ENCODE measurements around the gene IFI27L2. TPM values are rescaled to one million over a fixed set of nuclear protein-coding genes. Genes with fewer than 3 reads are reported as not detected.

The IFI27L2 gene
- total RNA-seq, 4 donors from 2014 or later: 26.5 to 91.1 (median 63.9) TPM

DNA sequence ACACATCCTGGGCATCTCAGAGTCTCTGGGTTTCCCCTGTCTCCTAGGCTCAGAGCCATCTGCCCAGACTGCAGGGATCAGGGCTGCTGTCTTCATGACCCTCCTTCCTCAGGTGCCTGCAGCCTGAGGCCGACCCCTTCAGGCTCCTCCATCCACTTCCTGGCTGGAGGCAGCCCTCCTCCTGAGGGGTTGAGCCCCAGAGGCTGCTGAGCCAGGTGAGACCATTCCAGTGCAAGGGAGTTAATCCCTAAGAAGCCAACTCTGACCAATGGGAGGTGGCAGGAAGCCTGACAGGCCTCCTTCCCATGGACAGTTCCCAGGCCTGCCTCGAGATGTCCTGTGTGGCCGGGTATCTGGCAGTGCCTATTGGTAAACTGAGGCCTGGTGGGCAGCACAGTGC is 36.3 kb upstream of the IFI27L2 start:
- no peak overlapping the region for H3K4me3 ChIP-seq
- H3K36me3 ChIP-seq: no peaks in the 10 kb centered on the region
- no peak overlapping the region for H3K27ac ChIP-seq
- no peaks in the 10 kb centered on the region for H3K27me3 ChIP-seq
- no peak for DNase-seq
- no peaks in the 10 kb centered on the region for H3K4me1 ChIP-seq
- H3K9me3 ChIP-seq: no peaks in the 10 kb centered on the region
- TF ChIP-seq POLR2A (IDR thresholded peaks at IDR 0.05) (no peak), CTCF (IDR thresholded peaks at IDR 0.05) (no peak)

DNA sequence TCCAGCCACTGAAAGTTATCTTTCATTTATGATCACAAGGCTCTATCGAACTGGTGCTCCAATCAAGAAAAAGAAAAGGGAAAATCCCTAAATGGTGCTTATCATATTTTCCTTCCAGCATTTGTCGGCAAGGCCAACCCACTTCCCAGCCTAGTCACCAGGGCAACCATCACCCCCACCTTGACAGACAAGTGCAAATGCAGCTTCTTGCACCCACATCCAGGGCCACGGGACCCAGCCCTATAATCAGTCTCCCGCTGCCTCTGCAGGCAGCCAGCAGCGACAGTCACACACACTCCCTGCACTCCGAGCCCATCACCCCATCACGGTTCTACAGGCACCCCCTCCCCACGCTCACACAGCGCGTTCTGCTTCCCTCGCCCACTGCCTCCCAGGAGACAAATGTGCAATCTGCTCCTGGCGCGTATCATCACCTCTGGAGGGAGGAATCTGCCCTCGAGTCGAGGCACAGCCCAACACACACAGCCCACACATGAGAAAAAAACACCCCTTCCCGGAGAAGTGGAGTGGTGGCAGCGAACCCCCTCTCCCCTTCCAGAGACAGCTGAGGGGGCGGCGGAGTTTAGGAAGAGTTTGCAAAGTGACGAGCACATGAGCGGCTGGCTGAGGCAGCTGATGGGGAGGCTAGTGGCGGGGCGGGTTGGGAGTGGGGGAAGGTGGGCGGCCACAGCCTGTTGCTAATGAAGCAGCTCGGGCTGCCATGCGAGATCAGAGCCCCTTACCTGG is 35.5 kb upstream of the IFI27L2 start:
- Histone ChIP-seq H3K4me3 (no peak overlapping the region), H3K27ac (no peak overlapping the region), H3K4me1 (no peaks in the 10 kb centered on the region), H3K9me3 (no peaks in the 10 kb centered on the region), H3K27me3 (no peaks in the 10 kb centered on the region), H3K36me3 (no peaks in the 10 kb centered on the region)
- TF ChIP-seq CTCF (IDR thresholded peaks at IDR 0.05) (no peak), POLR2A (IDR thresholded peaks at IDR 0.05) (no peak)
- no peak for DNase-seq

DNA sequence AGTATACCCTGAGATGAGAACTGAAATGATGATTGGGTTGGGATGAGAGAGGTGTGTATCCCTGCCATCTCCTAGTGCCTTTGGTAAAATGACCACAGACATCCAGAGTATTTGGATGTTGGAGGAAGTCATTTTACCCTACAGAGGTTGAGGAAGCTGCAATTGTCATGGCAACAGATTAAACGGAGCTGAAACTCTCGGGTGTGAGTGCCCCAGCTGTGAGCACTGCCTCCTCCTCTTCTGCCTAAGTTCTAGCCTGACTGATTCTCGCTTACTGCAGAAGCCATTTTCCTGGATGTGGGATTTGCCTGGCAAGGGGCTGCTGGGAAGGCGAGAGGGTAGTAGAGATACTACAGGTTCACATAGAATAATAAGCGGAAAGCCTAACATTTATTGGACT is 34.4 kb upstream of the IFI27L2 start:
- Histone ChIP-seq H3K36me3 (no peaks in the 10 kb centered on the region), H3K27ac (no peak overlapping the region), H3K27me3 (no peaks in the 10 kb centered on the region), H3K9me3 (no peaks in the 10 kb centered on the region), H3K4me1 (no peaks in the 10 kb centered on the region), H3K4me3 (no peak overlapping the region)
- TF ChIP-seq CTCF (IDR thresholded peaks at IDR 0.05): no peak
- TF ChIP-seq POLR2A (IDR thresholded peaks at IDR 0.05): no peak
- DNase-seq: no peak

- no peaks in the 10 kb centered on the region for H3K9me3 ChIP-seq
- no peak for TF ChIP-seq CTCF (IDR thresholded peaks at IDR 0.05)
- H3K4me1 ChIP-seq: no peaks in the 10 kb centered on the region
Observed at GRCh38 chr14:94162466-94162865, 33.1 kb upstream of the IFI27L2 start.

GRCh38 chr14:94161981-94162380 is 32.6 kb upstream of the IFI27L2 start:
- Histone ChIP-seq H3K27me3 (no peaks in the 10 kb centered on the region), H3K4me1 (no peaks in the 10 kb centered on the region), H3K4me3 (no peak overlapping the region), H3K27ac (no peak overlapping the region), H3K9me3 (no peaks in the 10 kb centered on the region), H3K36me3 (no peaks in the 10 kb centered on the region)
- DNase-seq: no peak
- TF ChIP-seq CTCF (IDR thresholded peaks at IDR 0.05) (no peak), POLR2A (IDR thresholded peaks at IDR 0.05) (no peak)

More at GRCh38 chr14:94162466-94162865, 33.1 kb upstream of the IFI27L2 start:
- no peaks in the 10 kb centered on the region for H3K27me3 ChIP-seq
- no peak overlapping the region for H3K4me3 ChIP-seq
- no peaks in the 10 kb centered on the region for H3K36me3 ChIP-seq
- DNase-seq: no peak
- H3K27ac ChIP-seq: no peak overlapping the region
